Measurements from ENCODE around the gene STK11.

The STK11 gene

DNA sequence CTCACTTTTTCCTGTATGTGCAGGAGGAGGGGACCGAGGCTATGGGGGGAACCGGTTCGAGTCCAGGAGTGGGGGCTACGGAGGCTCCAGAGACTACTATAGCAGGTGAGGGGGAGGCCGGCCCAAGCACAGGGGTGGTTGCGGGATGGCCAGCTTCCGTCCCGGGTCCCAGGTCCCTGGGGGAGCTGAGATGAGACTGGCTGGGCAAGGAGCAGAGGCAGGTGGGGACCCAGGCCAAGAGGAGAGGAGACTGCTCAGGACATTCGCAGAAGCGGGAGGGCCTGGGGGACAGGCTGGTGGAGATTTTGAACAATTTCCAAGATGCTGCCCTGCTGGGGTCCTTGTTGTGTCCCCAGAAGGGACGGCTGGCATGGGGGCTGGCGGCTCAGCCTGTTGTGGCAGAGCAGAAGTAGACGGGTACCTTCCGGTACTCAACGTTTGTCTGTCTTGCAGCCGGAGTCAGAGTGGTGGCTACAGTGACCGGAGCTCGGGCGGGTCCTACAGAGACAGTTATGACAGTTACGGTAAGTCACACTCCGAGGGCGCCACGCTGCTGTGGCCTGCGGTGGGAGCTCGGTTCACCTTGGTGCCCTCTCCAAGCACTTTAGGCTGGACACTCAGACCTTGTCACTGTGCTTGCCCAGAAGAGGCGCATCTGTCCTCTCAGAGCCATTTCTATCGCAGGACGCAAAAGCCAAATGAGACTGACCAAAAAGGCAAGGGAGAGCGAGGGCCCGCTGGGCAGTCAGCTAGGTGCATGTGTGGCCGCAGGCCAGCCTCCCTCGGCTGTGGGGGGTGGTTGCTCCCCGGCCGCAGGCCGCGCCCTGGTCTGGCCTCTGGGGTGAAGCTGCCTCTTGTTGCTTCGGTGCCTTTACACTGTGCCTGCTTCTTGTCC lies 66.2 kb downstream of the STK11 start:
- H3K4me3 ChIP-seq (replicated peaks; ENCODE audit: low read depth, low read length), result peak overlapping the region; percentile 87
- TF ChIP-seq, protein P1, sequence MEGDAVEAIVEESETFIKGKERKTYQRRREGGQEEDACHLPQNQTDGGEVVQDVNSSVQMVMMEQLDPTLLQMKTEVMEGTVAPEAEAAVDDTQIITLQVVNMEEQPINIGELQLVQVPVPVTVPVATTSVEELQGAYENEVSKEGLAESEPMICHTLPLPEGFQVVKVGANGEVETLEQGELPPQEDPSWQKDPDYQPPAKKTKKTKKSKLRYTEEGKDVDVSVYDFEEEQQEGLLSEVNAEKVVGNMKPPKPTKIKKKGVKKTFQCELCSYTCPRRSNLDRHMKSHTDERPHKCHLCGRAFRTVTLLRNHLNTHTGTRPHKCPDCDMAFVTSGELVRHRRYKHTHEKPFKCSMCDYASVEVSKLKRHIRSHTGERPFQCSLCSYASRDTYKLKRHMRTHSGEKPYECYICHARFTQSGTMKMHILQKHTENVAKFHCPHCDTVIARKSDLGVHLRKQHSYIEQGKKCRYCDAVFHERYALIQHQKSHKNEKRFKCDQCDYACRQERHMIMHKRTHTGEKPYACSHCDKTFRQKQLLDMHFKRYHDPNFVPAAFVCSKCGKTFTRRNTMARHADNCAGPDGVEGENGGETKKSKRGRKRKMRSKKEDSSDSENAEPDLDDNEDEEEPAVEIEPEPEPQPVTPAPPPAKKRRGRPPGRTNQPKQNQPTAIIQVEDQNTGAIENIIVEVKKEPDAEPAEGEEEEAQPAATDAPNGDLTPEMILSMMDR (IDR thresholded peaks at IDR 0.05; ENCODE audit: low read length, missing control alignments), result no peak
- no peak for DNase-seq (ENCODE audit: low read depth)

DNA sequence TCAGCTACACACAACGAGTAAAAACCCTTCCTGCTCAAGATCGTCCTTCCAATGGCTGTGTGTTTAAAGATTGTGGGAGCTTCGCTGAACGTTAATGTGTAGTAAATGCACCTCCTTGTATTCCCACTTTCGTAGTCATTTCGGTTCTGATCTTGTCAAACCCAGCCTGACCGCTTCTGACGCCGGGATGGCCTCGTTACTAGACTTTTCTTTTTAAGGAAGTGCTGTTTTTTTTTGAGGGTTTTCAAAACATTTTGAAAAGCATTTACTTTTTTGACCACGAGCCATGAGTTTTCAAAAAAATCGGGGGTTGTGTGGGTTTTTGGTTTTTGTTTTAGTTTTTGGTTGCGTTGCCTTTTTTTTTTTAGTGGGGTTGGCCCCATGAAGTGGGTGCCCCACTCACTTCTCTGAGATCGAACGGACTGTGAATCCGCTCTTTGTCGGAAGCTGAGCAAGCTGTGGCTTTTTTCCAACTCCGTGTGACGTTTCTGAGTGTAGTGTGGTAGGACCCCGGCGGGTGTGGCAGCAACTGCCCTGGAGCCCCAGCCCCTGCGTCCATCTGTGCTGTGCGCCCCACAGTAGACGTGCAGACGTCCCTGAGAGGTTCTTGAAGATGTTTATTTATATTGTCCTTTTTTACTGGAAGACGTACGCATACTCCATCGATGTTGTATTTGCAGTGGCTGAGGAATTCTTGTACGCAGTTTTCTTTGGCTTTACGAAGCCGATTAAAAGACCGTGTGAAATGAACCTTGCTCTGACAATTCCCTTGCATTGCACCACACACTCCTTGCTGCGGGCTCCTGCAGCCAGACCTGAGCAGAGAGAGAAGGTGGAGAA lies 67.1 kb downstream of the STK11 start:
- no peak for DNase-seq (ENCODE audit: low read depth)
- H3K4me3 ChIP-seq (replicated peaks; ENCODE audit: low read depth, low read length), result no peak overlapping the region
- TF ChIP-seq, protein P1 (IDR thresholded peaks at IDR 0.05; ENCODE audit: low read length, missing control alignments), result no peak

DNA sequence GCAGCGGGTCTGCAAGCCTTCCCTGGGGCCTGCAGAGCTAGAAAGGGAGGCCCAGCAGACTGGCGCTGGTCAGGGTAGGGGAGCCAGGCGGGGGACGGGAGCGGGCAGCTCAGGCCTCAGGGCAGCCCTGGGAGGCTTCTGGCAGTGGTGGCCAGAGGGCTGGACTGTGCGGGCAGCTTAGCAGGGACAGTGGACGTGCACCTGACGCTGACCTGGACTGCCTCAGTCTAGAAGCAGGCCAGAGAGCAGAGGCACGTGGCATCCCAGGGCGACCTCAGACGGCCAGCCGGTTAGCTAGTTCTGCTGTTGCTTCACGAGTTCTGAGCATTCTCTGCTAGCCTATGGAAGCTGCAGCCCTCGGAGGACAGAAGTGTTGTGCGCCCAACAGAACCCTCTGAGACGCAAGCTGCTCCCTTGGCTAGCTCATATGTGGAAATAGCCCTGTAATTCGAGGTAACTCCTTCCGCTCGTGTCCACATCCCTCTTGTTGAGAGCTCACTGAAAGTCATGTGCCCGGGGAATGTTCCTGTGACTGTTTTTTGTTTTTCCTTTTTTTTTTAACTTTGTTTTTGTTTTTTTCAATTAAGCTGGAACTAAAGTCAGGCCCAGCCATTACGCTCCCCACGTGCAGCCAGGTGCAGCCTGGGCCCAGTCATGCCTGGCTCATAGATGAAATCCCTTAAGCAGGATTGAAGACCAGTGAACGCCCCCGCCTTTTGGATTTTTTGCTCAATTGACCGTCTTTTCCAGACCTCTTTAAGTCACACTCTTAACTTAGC lies 67.9 kb downstream of the STK11 start:
- no peak for DNase-seq (ENCODE audit: low read depth)
- TF ChIP-seq, protein P1 (IDR thresholded peaks at IDR 0.05; ENCODE audit: low read length, missing control alignments), result no peak
- no peak overlapping the region for H3K4me3 ChIP-seq (replicated peaks; ENCODE audit: low read depth, low read length)

DNA sequence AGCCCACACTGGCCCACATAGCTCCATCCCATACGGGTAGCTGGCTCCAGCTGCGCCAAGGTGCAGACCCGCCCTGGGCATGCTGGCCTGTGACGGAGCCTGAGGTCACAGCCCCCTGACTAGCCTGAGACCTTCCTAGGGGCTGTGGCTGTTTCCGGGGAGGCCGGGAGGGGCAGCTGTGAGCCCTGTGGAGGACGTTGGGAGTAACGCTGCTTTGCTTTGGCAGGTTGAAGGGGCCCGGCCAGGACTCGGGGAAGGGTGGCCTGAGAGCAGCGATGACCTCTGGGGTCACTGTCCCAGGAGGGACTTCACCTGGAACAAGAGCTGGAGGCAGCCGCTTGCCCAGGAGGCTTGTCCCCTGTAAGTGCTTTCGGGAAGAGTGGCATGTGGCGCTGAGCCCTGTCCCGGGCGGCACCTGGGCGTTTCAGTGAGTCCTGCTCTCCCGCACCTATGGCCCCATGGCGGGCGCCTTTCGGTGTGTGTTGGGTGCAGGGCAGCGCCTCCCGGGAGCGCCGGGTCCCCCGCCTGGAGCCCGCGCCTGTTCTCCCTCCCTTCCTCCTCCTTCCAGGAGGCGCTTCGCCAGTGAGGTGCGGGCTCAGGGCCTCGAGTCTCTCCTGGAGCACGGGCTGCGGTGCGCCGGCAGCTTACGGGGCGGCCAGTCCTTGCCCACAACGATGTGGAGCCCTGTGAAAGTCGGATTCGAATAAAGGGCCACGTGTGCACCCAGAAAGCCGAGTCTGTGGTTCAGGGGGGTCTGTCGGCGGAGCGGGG lies 68.7 kb downstream of the STK11 start:
- DNase-seq (ENCODE audit: low read depth), result no peak
- peak overlapping the region; percentile 51 for H3K4me3 ChIP-seq (replicated peaks; ENCODE audit: low read depth, low read length)
- TF ChIP-seq, protein P1 (IDR thresholded peaks at IDR 0.05; ENCODE audit: low read length, missing control alignments), result no peak

DNA sequence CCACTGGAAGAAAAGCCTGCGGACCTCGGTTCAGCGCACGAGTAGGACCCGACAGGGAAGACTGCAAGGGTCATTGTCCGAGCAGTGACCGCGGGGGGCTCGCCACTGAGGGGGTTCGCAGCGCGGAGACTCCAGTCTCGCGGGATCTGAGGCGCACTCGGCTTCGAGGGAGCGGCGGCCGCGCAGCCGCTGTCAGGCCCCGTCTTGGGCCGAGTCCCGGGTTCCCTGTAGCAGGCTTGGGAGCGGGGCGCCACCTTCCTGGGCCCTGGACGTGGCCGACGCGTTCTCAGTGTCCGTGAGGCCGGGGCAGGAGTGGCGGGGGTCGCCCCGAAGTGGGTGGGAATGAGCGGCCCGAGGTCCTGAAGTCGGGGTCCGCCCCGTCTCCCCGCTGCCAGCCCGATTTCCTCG lies 69.3 kb downstream of the STK11 start:
- H3K4me3 ChIP-seq (replicated peaks; ENCODE audit: low read depth, low read length), result peak overlapping the region; percentile 51
- TF ChIP-seq, protein P1 (IDR thresholded peaks at IDR 0.05; ENCODE audit: low read length, missing control alignments), result no peak
- no peak for DNase-seq (ENCODE audit: low read depth)

Data from fibroblast of pulmonary artery (primary cell).